IMR-90 (cell line): ENCODE results near the gene TRMT6.

Experiments used
- CTCF ChIP-seq: conservative IDR thresholded peaks from 2 replicates; pipeline ENCODE4 v1.5.1; 2012; ENCODE audit warnings: mild to moderate bottlenecking, low read depth, low read length, improper control_type of control experiment
- ELK1 ChIP-seq: fragments of 150-350 bp; IDR thresholded peaks from 2 replicates; pipeline ENCODE4 v1.6.1; 2016; ENCODE audit warnings: low read depth, mild to moderate bottlenecking, low read length, moderate library complexity, borderline replicate concordance
- FOS ChIP-seq: fragments of 150-350 bp; IDR thresholded peaks from 2 replicates; pipeline ENCODE4 v1.6.1; 2016; ENCODE audit warnings: low read depth, low read length
- MAFK ChIP-seq: IDR thresholded peaks from 2 replicates; pipeline ENCODE4 v1.6.1; 2012; ENCODE audit warnings: low read depth, low read length, improper control_type of control experiment
- NFE2L2 ChIP-seq: fragments of 150-350 bp; IDR thresholded peaks from 2 replicates; pipeline ENCODE4 v1.6.1; 2016; ENCODE audit warnings: low read depth, mild to moderate bottlenecking, low read length
- POLR2A ChIP-seq: IDR thresholded peaks from 2 replicates; pipeline ENCODE4 v1.6.1; 2012; ENCODE audit warnings: mild to moderate bottlenecking, low read depth, low read length
- RAD21 ChIP-seq: IDR thresholded peaks from 2 replicates; pipeline ENCODE4 v1.6.1; 2012; ENCODE audit warnings: low read length, improper control_type of control experiment
- RFX5 ChIP-seq: IDR thresholded peaks from 2 replicates; pipeline ENCODE4 v1.8.0; 2012; ENCODE audit warnings: low read depth, mild to moderate bottlenecking, low read length, moderate library complexity
- SMC3 ChIP-seq: fragments of 150-350 bp; IDR thresholded peaks from 2 replicates; pipeline ENCODE4 v1.6.1; 2016; ENCODE audit warnings: low read depth, mild to moderate bottlenecking, antibody characterized with exemption, low read length, moderate library complexity
- USF2 ChIP-seq: fragments of 150-350 bp; IDR thresholded peaks from 2 replicates; pipeline ENCODE4 v1.6.1; 2017; ENCODE audit warnings: mild to moderate bottlenecking, antibody characterized with exemption, low read length, low read depth

- TF ChIP-seq CTCF: no peak
- TF ChIP-seq POLR2A: no peak
- no peak for TF ChIP-seq SMC3
- no peak for TF ChIP-seq USF2
- no peak for TF ChIP-seq RFX5
- TF ChIP-seq MAFK: no peak
- no peak for TF ChIP-seq FOS
- TF ChIP-seq ELK1: no peak
- no peak for TF ChIP-seq NFE2L2
- TF ChIP-seq RAD21: no peak
These were observed 22.8 kb upstream of the TRMT6 start for GRCh38 chr20:5973172-5973571.
